ENCODE results near the gene MAMLD1. TPM values are rescaled to one million over a fixed set of nuclear protein-coding genes. Genes with fewer than 3 reads are reported as not detected.
A peak's percentile ranks its signal among the peaks of the same experiment; 100 is the strongest.

Gene MAMLD1
- total RNA-seq, 4 donors from 2014 or later = 0.23 to 2.1 (median 0.96) TPM

DNA sequence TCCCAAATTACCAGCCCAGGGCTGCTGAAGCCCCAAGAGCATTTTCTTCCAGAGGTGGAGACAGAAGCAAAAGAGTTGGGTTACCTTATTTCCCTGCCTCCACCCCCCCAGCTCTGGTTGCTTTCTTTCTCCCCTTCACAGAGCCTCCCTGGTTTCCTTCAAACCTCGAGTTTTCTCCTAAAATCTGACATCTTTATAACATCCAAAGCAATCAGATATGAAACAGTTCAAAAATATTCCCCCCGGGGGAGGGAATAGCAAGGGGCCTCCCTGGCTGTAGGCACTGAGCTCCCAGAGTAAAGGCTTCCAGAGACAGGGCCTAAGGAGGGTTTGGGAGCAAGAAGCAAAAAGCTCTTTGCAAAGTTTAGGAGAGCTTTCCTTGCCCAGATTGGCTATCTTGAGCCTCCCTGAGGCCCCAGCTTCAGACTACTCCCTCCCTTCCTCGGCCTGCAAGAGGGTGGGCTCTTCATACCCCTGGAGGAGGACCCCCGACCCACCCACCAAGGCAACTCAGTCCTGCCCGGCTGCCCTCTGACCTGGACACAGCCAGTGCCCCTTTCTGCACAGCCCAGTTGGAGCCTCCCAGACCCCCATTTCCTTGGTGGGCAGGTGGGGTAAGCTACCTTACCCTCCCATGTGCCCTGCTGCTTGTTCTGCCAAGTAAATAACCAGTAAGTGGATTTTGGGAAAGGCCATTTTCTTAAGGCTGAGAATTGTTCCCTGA, 7.6 kb downstream of the MAMLD1 start:
- no peak for DNase-seq
- Histone ChIP-seq H3K4me3 (no peak overlapping the region), H3K27ac (peak overlapping the region in 1 of 4 donors; percentile 28), H3K9me3 (no peaks in the 10 kb centered on the region), H3K27me3 (no peaks in the 10 kb centered on the region), H3K4me1 (peaks cover 0 to 19% (median 0%) of the 10 kb centered on the region in 3 donors), H3K36me3 (no peaks in the 10 kb centered on the region)
- intact Hi-C loops (cut with DNase I) = no loop called here
- WGBS, 2 donors = 38 to 71% methylated on average over 3 of the region's 5 CpGs
- no peak for TF ChIP-seq POLR2A (IDR thresholded peaks at IDR 0.05)
- TF ChIP-seq, protein P1, sequence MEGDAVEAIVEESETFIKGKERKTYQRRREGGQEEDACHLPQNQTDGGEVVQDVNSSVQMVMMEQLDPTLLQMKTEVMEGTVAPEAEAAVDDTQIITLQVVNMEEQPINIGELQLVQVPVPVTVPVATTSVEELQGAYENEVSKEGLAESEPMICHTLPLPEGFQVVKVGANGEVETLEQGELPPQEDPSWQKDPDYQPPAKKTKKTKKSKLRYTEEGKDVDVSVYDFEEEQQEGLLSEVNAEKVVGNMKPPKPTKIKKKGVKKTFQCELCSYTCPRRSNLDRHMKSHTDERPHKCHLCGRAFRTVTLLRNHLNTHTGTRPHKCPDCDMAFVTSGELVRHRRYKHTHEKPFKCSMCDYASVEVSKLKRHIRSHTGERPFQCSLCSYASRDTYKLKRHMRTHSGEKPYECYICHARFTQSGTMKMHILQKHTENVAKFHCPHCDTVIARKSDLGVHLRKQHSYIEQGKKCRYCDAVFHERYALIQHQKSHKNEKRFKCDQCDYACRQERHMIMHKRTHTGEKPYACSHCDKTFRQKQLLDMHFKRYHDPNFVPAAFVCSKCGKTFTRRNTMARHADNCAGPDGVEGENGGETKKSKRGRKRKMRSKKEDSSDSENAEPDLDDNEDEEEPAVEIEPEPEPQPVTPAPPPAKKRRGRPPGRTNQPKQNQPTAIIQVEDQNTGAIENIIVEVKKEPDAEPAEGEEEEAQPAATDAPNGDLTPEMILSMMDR (IDR thresholded peaks at IDR 0.05) = no peak

DNA sequence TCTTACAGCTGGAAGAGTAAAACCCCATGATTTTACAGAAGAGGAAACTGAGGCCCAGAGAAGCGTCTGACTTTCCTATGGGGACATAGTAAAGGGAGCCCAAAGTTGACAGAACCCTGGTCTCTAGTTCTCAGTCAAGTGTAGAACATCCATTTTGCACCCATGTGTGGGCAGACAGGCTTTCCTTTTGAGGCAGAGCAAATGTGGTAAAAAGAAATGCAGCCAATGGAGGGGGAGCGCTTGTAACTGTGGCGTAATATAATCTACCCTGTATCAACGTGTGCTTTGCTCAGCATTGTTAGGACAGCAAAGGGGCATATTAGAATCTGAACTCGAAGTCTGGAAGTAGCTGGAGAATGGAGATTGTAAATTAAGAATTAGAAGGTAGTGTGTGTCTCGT, 8.8 kb downstream of the MAMLD1 start:
- peak overlapping the region in 2 of 4 donors; percentile 28 to 58 for H3K27ac ChIP-seq
- intact Hi-C loops (cut with DNase I) = no loop called here
- no peak overlapping the region for H3K4me3 ChIP-seq
- no peaks in the 10 kb centered on the region for H3K27me3 ChIP-seq
- no peak for TF ChIP-seq POLR2A (IDR thresholded peaks at IDR 0.05)
- TF ChIP-seq, protein P1 (IDR thresholded peaks at IDR 0.05) = no peak
- no peaks in the 10 kb centered on the region for H3K9me3 ChIP-seq
- no peaks in the 10 kb centered on the region for H3K36me3 ChIP-seq
- DNase-seq = no peak
- H3K4me1 ChIP-seq = peaks cover 0 to 9% (median 0%) of the 10 kb centered on the region in 3 donors
- 51 to 56% methylated on average over 4 to 6 of the region's 6 CpGs for WGBS, 2 donors

DNA sequence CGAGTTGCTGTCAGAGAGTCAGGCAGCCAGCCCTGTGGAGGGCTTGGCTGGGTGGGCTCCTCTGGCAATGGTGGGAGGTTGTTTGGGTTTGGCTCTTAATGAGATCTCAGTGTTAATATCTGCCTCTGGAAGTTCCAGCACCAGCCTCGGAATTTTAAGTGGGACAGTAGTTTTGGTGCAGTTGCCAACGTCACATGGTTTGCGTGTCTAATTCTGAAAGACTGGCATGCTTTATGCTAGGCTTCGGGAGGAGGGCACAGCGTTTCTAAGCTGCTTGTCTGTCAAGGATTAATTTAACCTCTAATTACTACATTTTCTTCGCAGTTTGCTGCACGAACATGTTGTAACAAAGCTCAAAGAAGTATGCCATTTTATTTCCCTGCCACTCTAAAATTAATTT, 9.2 kb downstream of the MAMLD1 start:
- H3K4me1 ChIP-seq = peaks cover 0 to 9% (median 0%) of the 10 kb centered on the region in 3 donors
- intact Hi-C loops (cut with DNase I) = no loop called here
- TF ChIP-seq, protein P1 (IDR thresholded peaks at IDR 0.05) = no peak
- no peak for TF ChIP-seq POLR2A (IDR thresholded peaks at IDR 0.05)
- no peaks in the 10 kb centered on the region for H3K27me3 ChIP-seq
- no peak for DNase-seq
- peak overlapping the region in 2 of 4 donors; percentile 28 to 58 for H3K27ac ChIP-seq
- H3K9me3 ChIP-seq = no peaks in the 10 kb centered on the region
- 26 to 41% methylated on average over 7 to 8 of the region's 8 CpGs for WGBS, 2 donors
- H3K36me3 ChIP-seq = no peaks in the 10 kb centered on the region
- no peak overlapping the region for H3K4me3 ChIP-seq

DNA sequence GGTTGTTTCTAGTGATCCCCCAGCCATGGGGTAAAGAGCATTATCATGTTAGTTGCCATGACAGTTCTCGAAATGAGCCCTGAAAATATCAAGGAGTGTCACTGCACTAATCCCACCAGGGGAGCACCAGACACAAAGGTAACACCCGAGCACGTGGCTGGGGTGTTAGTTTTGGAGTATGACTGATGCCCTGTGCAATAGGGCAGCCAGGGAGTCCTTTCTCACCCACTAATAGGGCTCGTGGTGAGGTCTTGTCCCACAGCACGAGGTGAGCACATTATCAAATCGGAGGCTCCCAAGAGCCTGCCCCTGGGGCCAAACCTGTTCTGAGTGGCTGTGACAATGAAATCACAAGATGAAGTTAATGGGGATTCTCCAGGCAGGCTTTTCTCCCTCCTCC, 9.6 kb downstream of the MAMLD1 start:
- H3K9me3 ChIP-seq = no peaks in the 10 kb centered on the region
- no peaks in the 10 kb centered on the region for H3K36me3 ChIP-seq
- H3K4me3 ChIP-seq = no peak overlapping the region
- no peaks in the 10 kb centered on the region for H3K27me3 ChIP-seq
- WGBS, 2 donors = 58 to 60% methylated on average over 1 to 5 of the region's 6 CpGs
- no peak for DNase-seq
- H3K4me1 ChIP-seq = peaks cover 0 to 9% (median 0%) of the 10 kb centered on the region in 3 donors
- intact Hi-C loops (cut with DNase I) = no loop called here
- H3K27ac ChIP-seq = peak overlapping the region in 1 of 4 donors; percentile 58
- TF ChIP-seq POLR2A (IDR thresholded peaks at IDR 0.05) = no peak
- TF ChIP-seq, protein P1 (IDR thresholded peaks at IDR 0.05) = no peak

DNA sequence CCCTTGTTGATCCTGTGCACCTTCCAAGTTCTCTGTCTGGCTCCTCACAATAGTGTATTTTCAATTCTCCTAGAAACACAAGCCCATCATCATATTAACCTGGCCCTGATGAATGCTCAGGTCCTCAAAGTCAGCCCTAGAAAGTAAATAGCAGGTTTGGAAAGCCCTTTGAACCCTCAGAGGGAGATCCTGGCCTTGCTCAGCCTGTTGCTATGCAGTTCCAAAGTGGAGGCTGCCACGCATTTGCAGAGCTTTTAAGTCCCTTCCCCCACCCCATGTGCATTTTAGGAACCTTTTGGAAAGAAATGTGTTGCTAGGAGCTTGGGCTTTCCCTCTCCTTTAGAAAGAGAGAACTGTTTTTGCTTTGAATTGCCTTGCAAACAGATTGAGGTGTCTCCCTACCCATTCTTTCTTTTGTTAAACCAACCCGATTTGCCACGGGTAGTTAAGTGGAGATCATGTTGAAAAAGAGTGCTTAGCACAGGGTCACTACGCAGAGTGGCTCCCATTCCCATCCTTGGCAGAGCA, 12.2 kb downstream of the MAMLD1 start:
- TF ChIP-seq, protein P1 (IDR thresholded peaks at IDR 0.05) = no peak
- TF ChIP-seq POLR2A (IDR thresholded peaks at IDR 0.05) = no peak
- intact Hi-C loops (cut with DNase I) = no loop called here
- Histone ChIP-seq H3K4me1 (peaks cover 0 to 9% (median 0%) of the 10 kb centered on the region in 3 donors), H3K27me3 (no peaks in the 10 kb centered on the region), H3K36me3 (no peaks in the 10 kb centered on the region), H3K4me3 (no peak overlapping the region), H3K27ac (no peak overlapping the region), H3K9me3 (no peaks in the 10 kb centered on the region)
- 61 to 89% methylated on average over 3 to 4 of the region's 4 CpGs for WGBS, 2 donors
- no peak for DNase-seq

Measured in esophagus squamous epithelium (tissue), 5 donors.